ENCODE data around the gene PHPT1.
"Not testable (repeated sequence)": the region's sequence is repeated elsewhere in the genome, so short reads cannot be mapped to it uniquely, and the experiment has no call there.

Gene PHPT1

GRCh38 chr9:136826703-136827582, 22.3 kb upstream of the PHPT1 start:
- peaks cover 80% of the 10 kb centered on the region for H3K36me3 ChIP-seq (ENCODE audit: insufficient read depth, low read length)
- no peak overlapping the region for H3K4me3 ChIP-seq (ENCODE audit: low read length)
- H3K27me3 ChIP-seq (ENCODE audit: insufficient read depth, low read length), result no peaks in the 10 kb centered on the region
- H3K9me3 ChIP-seq (ENCODE audit: low read length), result no peaks in the 10 kb centered on the region
- no peak overlapping the region for H2AFZ ChIP-seq (ENCODE audit: low read depth, low read length)
- H3K4me1 ChIP-seq (ENCODE audit: insufficient read depth, low read length), result no peaks in the 10 kb centered on the region

GRCh38 chr9:136827794-136828473, 21.3 kb upstream of the PHPT1 start:
- H3K4me3 ChIP-seq (ENCODE audit: low read length), result no peak overlapping the region
- no peaks in the 10 kb centered on the region for H3K9me3 ChIP-seq (ENCODE audit: low read length)
- no peak overlapping the region for H2AFZ ChIP-seq (ENCODE audit: low read depth, low read length)
- peaks cover 90% of the 10 kb centered on the region for H3K36me3 ChIP-seq (ENCODE audit: insufficient read depth, low read length)
- H3K27me3 ChIP-seq (ENCODE audit: insufficient read depth, low read length), result no peaks in the 10 kb centered on the region
- H3K4me1 ChIP-seq (ENCODE audit: insufficient read depth, low read length), result no peaks in the 10 kb centered on the region

GRCh38 chr9:136828474-136829140, 20.6 kb upstream of the PHPT1 start:
- Histone ChIP-seq H3K4me3 (ENCODE audit: low read length) (no peak overlapping the region), H3K9me3 (ENCODE audit: low read length) (no peaks in the 10 kb centered on the region), H3K27me3 (ENCODE audit: insufficient read depth, low read length) (no peaks in the 10 kb centered on the region), H3K4me1 (ENCODE audit: insufficient read depth, low read length) (no peaks in the 10 kb centered on the region), H2AFZ (ENCODE audit: low read depth, low read length) (no peak overlapping the region), H3K36me3 (ENCODE audit: insufficient read depth, low read length) (peaks cover 85% of the 10 kb centered on the region)

- Histone ChIP-seq H3K27me3 (ENCODE audit: insufficient read depth, low read length) (no peaks in the 10 kb centered on the region), H3K36me3 (ENCODE audit: insufficient read depth, low read length) (peaks cover 83% of the 10 kb centered on the region), H3K4me1 (ENCODE audit: insufficient read depth, low read length) (no peaks in the 10 kb centered on the region), H3K9me3 (ENCODE audit: low read length) (no peaks in the 10 kb centered on the region), H3K4me3 (ENCODE audit: low read length) (no peak overlapping the region), H2AFZ (ENCODE audit: low read depth, low read length) (no peak overlapping the region)
Observed at GRCh38 chr9:136829412-136829811, 19.8 kb upstream of the PHPT1 start.

GRCh38 chr9:136829981-136830885, 19.0 kb upstream of the PHPT1 start:
- Histone ChIP-seq H3K4me3 (ENCODE audit: low read length) (no peak overlapping the region), H3K9me3 (ENCODE audit: low read length) (no peaks in the 10 kb centered on the region), H3K4me1 (ENCODE audit: insufficient read depth, low read length) (no peaks in the 10 kb centered on the region), H2AFZ (ENCODE audit: low read depth, low read length) (no peak overlapping the region), H3K27me3 (ENCODE audit: insufficient read depth, low read length) (no peaks in the 10 kb centered on the region), H3K36me3 (ENCODE audit: insufficient read depth, low read length) (peaks cover 78% of the 10 kb centered on the region)

GRCh38 chr9:136831002-136831719, 18.0 kb upstream of the PHPT1 start:
- Histone ChIP-seq H3K27me3 (ENCODE audit: insufficient read depth, low read length) (no peaks in the 10 kb centered on the region), H3K4me1 (ENCODE audit: insufficient read depth, low read length) (no peaks in the 10 kb centered on the region), H3K4me3 (ENCODE audit: low read length) (no peak overlapping the region), H3K9me3 (ENCODE audit: low read length) (no peaks in the 10 kb centered on the region), H3K36me3 (ENCODE audit: insufficient read depth, low read length) (peaks cover 77% of the 10 kb centered on the region), H2AFZ (ENCODE audit: low read depth, low read length) (no peak overlapping the region)

GRCh38 chr9:136831720-136832104, 17.5 kb upstream of the PHPT1 start:
- no peaks in the 10 kb centered on the region for H3K9me3 ChIP-seq (ENCODE audit: low read length)
- H3K27me3 ChIP-seq (ENCODE audit: insufficient read depth, low read length), result no peaks in the 10 kb centered on the region
- H3K36me3 ChIP-seq (ENCODE audit: insufficient read depth, low read length), result peaks cover 75% of the 10 kb centered on the region
- no peak overlapping the region for H2AFZ ChIP-seq (ENCODE audit: low read depth, low read length)
- no peak overlapping the region for H3K4me3 ChIP-seq (ENCODE audit: low read length)
- H3K4me1 ChIP-seq (ENCODE audit: insufficient read depth, low read length), result no peaks in the 10 kb centered on the region

- H3K36me3 ChIP-seq (ENCODE audit: insufficient read depth, low read length), result peaks cover 68% of the 10 kb centered on the region
- H3K9me3 ChIP-seq (ENCODE audit: low read length), result no peaks in the 10 kb centered on the region
Observed at GRCh38 chr9:136832581-136832980, 16.6 kb upstream of the PHPT1 start.

GRCh38 chr9:136833381-136834048, 15.7 kb upstream of the PHPT1 start:
- H3K9me3 ChIP-seq (ENCODE audit: low read length); H2AFZ ChIP-seq (ENCODE audit: low read depth, low read length); H3K27me3 ChIP-seq (ENCODE audit: insufficient read depth, low read length); H3K4me3 ChIP-seq (ENCODE audit: low read length); H3K4me1 ChIP-seq (ENCODE audit: insufficient read depth, low read length): not testable (repeated sequence)
- peaks cover 67% of the 10 kb centered on the region for H3K36me3 ChIP-seq (ENCODE audit: insufficient read depth, low read length)

More at GRCh38 chr9:136832581-136832980, 16.6 kb upstream of the PHPT1 start:
- H2AFZ ChIP-seq (ENCODE audit: low read depth, low read length), result no peak overlapping the region
- no peak overlapping the region for H3K4me3 ChIP-seq (ENCODE audit: low read length)
- no peaks in the 10 kb centered on the region for H3K27me3 ChIP-seq (ENCODE audit: insufficient read depth, low read length)
- no peaks in the 10 kb centered on the region for H3K4me1 ChIP-seq (ENCODE audit: insufficient read depth, low read length)

GRCh38 chr9:136835162-136835931, 13.9 kb upstream of the PHPT1 start:
- H3K36me3 ChIP-seq (ENCODE audit: insufficient read depth, low read length), result peaks cover 63% of the 10 kb centered on the region
- no peak overlapping the region for H2AFZ ChIP-seq (ENCODE audit: low read depth, low read length)
- H3K27me3 ChIP-seq (ENCODE audit: insufficient read depth, low read length), result no peaks in the 10 kb centered on the region
- H3K9me3 ChIP-seq (ENCODE audit: low read length), result no peaks in the 10 kb centered on the region
- H3K4me1 ChIP-seq (ENCODE audit: insufficient read depth, low read length), result peaks cover 6% of the 10 kb centered on the region
- no peak overlapping the region for H3K4me3 ChIP-seq (ENCODE audit: low read length)

Data from neuron (in vitro differentiated cells).